H9 (cell line): Measurements from ENCODE around the gene DENND5B. TPM values are rescaled to one million over a fixed set of nuclear protein-coding genes. Genes with fewer than 3 reads are reported as not detected.

Experiments
- DNase-seq: peaks from one replicate; pipeline ENCODE4 v3.0.0-alpha.2; 2017
- H2AFZ ChIP-seq: one replicate; pipeline ENCODE4 v1.6.1; 2013; ENCODE audit warnings: mild to moderate bottlenecking, low read length, control low read depth, moderate library complexity
- H2AK5ac ChIP-seq: 2 replicates; pipeline ENCODE4 v1.6.1; 2013; ENCODE audit warnings: low read length, control low read depth, mixed read lengths; ENCODE audit not compliant: insufficient read length
- H2BK120ac ChIP-seq: one replicate; pipeline ENCODE4 v1.6.1; 2013; ENCODE audit warnings: low read depth, mild to moderate bottlenecking, low read length, control low read depth, inconsistent platforms; ENCODE audit not compliant: poor library complexity, severe bottlenecking
- H2BK12ac ChIP-seq: 2 replicates; pipeline ENCODE4 v1.6.1; 2013; ENCODE audit warnings: low read length, control low read depth, mixed read lengths, low read depth; ENCODE audit not compliant: insufficient read length
- H2BK15ac ChIP-seq: 2 replicates; pipeline ENCODE4 v1.6.1; 2013; ENCODE audit warnings: low read depth, low read length, control low read depth
- H2BK20ac ChIP-seq: one replicate; pipeline ENCODE4 v1.6.1; 2013; ENCODE audit warnings: low read depth, mild to moderate bottlenecking, low read length, control low read depth, inconsistent platforms; ENCODE audit not compliant: poor library complexity, severe bottlenecking
- H2BK5ac ChIP-seq: 2 replicates; pipeline ENCODE4 v1.6.1; 2013; ENCODE audit warnings: low read length, control low read depth, mixed read lengths; ENCODE audit not compliant: insufficient read length
- H3K14ac ChIP-seq: 2 replicates; pipeline ENCODE4 v1.6.1; 2013; ENCODE audit warnings: low read length, control low read depth; ENCODE audit not compliant: insufficient read depth
- H3K18ac ChIP-seq: 2 replicates; pipeline ENCODE4 v1.6.1; 2013; ENCODE audit warnings: low read depth, mild to moderate bottlenecking, mixed read lengths, low read length, control low read depth; ENCODE audit not compliant: insufficient read length
- H3K23ac ChIP-seq: 2 replicates; pipeline ENCODE4 v1.6.1; 2013; ENCODE audit warnings: low read length, control low read depth, mixed read lengths, low read depth; ENCODE audit not compliant: insufficient read length
- H3K23me2 ChIP-seq: 2 replicates; pipeline ENCODE4 v1.6.1; 2013; ENCODE audit warnings: low read depth, mild to moderate bottlenecking, mixed read lengths, low read length, control low read depth; ENCODE audit not compliant: insufficient read length, poor library complexity, severe bottlenecking
- H3K27ac ChIP-seq: 2 replicates; pipeline ENCODE4 v1.5.1; 2013; ENCODE audit warnings: low read length, control low read depth, mixed read lengths, low read depth; ENCODE audit not compliant: insufficient read length
- H3K27me3 ChIP-seq: 2 replicates; pipeline ENCODE4 v1.6.1; 2013; ENCODE audit warnings: low read length, control low read depth, inconsistent platforms; ENCODE audit not compliant: insufficient read depth
- H3K4ac ChIP-seq: 2 replicates; pipeline ENCODE4 v1.6.1; 2013; ENCODE audit warnings: low read depth, mild to moderate bottlenecking, control low read depth, inconsistent platforms, low read length, moderate library complexity
- H3K4me1 ChIP-seq: 2 replicates; pipeline ENCODE4 v1.6.1; 2013; ENCODE audit warnings: low read length, control low read depth, inconsistent platforms; ENCODE audit not compliant: insufficient read depth
- H3K4me2 ChIP-seq: 2 replicates; pipeline ENCODE4 v1.6.1; 2013; ENCODE audit warnings: low read length, control low read depth, mixed read lengths; ENCODE audit not compliant: insufficient read length, insufficient read depth
- H3K56ac ChIP-seq: 2 replicates; pipeline ENCODE4 v1.6.1; 2013; ENCODE audit warnings: low read depth, mild to moderate bottlenecking, mixed read lengths, low read length, control low read depth; ENCODE audit not compliant: insufficient read length
- H3K79me1 ChIP-seq: 2 replicates; pipeline ENCODE4 v1.6.1; 2013; ENCODE audit warnings: low read depth, mild to moderate bottlenecking, moderate library complexity, low read length, control low read depth, inconsistent platforms; ENCODE audit not compliant: insufficient read depth, poor library complexity, severe bottlenecking
- H3K79me2 ChIP-seq: 2 replicates; pipeline ENCODE4 v1.6.1; 2013; ENCODE audit warnings: low read length, control low read depth, inconsistent platforms; ENCODE audit not compliant: insufficient read depth
- H3K9ac ChIP-seq: 2 replicates; pipeline ENCODE4 v1.6.1; 2013; ENCODE audit warnings: low read length, control low read depth, mixed read lengths; ENCODE audit not compliant: insufficient read length; ENCODE audit errors: extremely low read depth
- H3K9me3 ChIP-seq: one replicate; pipeline ENCODE4 v1.6.1; 2013; ENCODE audit warnings: low read depth, low read length, inconsistent platforms; ENCODE audit not compliant: control insufficient read depth
- H3T11ph ChIP-seq: one replicate; pipeline ENCODE4 v1.6.1; 2013; ENCODE audit warnings: mild to moderate bottlenecking, low read length, control low read depth, inconsistent platforms
- H4K20me1 ChIP-seq: one replicate; pipeline ENCODE4 v1.6.1; 2013; ENCODE audit not compliant: control insufficient read depth, insufficient read length, insufficient read depth
- H4K5ac ChIP-seq: 2 replicates; pipeline ENCODE4 v1.6.1; 2013; ENCODE audit warnings: low read depth, mild to moderate bottlenecking, mixed read lengths, low read length, control low read depth; ENCODE audit not compliant: insufficient read length
- H4K8ac ChIP-seq: replicated peaks from 2 replicates; pipeline ENCODE4 v1.6.1; 2013; ENCODE audit warnings: low read length, control low read depth, mixed read lengths, low read depth; ENCODE audit not compliant: insufficient read length
- H4K91ac ChIP-seq: 2 replicates; pipeline ENCODE4 v1.6.1; 2013; ENCODE audit warnings: low read depth, mild to moderate bottlenecking, moderate library complexity, mixed read lengths, low read length, control low read depth; ENCODE audit not compliant: insufficient read length
- H3K27ac Mint-ChIP-seq, 3 experiments: 2 replicates in 2 of 3; 3 replicates in 1 of 3; pipeline ENCODE4 v1.8.0; 2020 to 2021; ENCODE audit warnings: mixed read lengths in 3 of 3, mild to moderate bottlenecking in 1 of 3, moderate library complexity in 1 of 3
- H3K27me3 Mint-ChIP-seq: 2 replicates; pipeline ENCODE4 v1.8.0; 2021; ENCODE audit warnings: low read depth, mild to moderate bottlenecking, moderate library complexity, mixed read lengths
- H3K36me3 Mint-ChIP-seq, 3 experiments: 2 replicates in 2 of 3; 3 replicates in 1 of 3; pipeline ENCODE4 v1.8.0; 2020 to 2021; ENCODE audit warnings: low read depth in 3 of 3, mixed read lengths in 3 of 3; ENCODE audit not compliant: insufficient read depth in 1 of 3
- H3K4me1 Mint-ChIP-seq, 2 experiments: 2 replicates each; pipeline ENCODE4 v1.8.0; 2020; ENCODE audit warnings: mixed read lengths in 2 of 2
- H3K4me3 Mint-ChIP-seq, 2 experiments: 2 replicates in 1 of 2; 3 replicates in 1 of 2; pipeline ENCODE4 v1.8.0; 2020 to 2021; ENCODE audit warnings: mild to moderate bottlenecking in 2 of 2, mixed read lengths in 2 of 2, moderate library complexity in 1 of 2
- H3K9me3 Mint-ChIP-seq, 2 experiments: 2 replicates in 1 of 2; 3 replicates in 1 of 2; pipeline ENCODE4 v1.8.0; 2020; ENCODE audit warnings: mild to moderate bottlenecking in 2 of 2, mixed read lengths in 2 of 2, moderate library complexity in 1 of 2
- WGBS: extraction: QIAGEN DNeasy Blood & Tissue Kit; methylation state at CpG from one replicate; pipeline ENCODE4 v1.1.7; 2013; ENCODE audit warnings: missing lambda C conversion rate, low lambda C conversion rate, mixed read lengths; ENCODE audit not compliant: insufficient read length; ENCODE audit errors: extremely low coverage; 5-methylcytosine and 5-hydroxymethylcytosine counted together
- total RNA-seq: library from RNA; stranded (reverse); gene quantifications from 2 replicates; pipeline ENCODE4 v1.2.1, GENCODE V29; 2021
- TF ChIP-seq, protein P1 (sequence below): fragments of 200-600 bp; sonication (generic); conservative IDR thresholded peaks from 3 replicates; pipeline ENCODE4 v1.8.0; 2021; ENCODE audit warnings: antibody characterized with exemption, mild to moderate bottlenecking

The DENND5B gene
- total RNA-seq, 1 experiment from 2014 or later = 13.4 TPM

DNA sequence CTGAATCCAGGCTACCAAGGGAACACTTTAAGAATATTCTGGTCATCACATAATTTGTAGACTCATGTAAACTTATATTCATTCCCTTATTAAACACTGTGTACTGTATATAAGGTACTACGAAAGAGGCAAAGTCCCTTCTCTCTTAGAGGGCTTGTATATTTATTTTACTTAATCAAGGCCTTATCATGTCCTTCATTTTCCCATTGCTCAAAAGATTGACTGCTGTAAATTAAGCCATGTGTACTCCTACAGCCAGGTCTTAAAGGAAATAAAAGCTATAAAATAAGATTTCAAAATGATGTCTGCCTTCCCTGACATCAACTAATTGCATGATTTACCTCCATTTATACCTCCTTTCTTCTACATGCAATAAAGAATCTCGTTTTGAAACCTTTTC, 5.0 kb downstream of the DENND5B start:
- 0 out of 2 replicates have a peak, but pooled peaks cover 2% of the 10 kb centered on the region for H3K79me2 ChIP-seq
- H2AK5ac ChIP-seq = no peak overlapping the region
- H3K27me3 ChIP-seq = no peaks in the 10 kb centered on the region
- Mint-ChIP-seq H3K27me3 (peaks cover 6% of the 10 kb centered on the region), H3K36me3 (peaks cover 0 to 6% (median 3%) of the 10 kb centered on the region in 3 experiments; a peak in 1 of 7 replicates), H3K27ac (no peak overlapping the region), H3K4me1 (peaks cover 22 to 33% of the 10 kb centered on the region in 2 experiments), H3K9me3 (no peaks in the 10 kb centered on the region), H3K4me3 (no peak overlapping the region)
- H2BK12ac ChIP-seq = no peak overlapping the region
- DNase-seq = no peak
- no peak overlapping the region for H3K18ac ChIP-seq
- no peak overlapping the region for H4K5ac ChIP-seq
- H2BK120ac ChIP-seq = no peak overlapping the region
- TF ChIP-seq, protein P1, sequence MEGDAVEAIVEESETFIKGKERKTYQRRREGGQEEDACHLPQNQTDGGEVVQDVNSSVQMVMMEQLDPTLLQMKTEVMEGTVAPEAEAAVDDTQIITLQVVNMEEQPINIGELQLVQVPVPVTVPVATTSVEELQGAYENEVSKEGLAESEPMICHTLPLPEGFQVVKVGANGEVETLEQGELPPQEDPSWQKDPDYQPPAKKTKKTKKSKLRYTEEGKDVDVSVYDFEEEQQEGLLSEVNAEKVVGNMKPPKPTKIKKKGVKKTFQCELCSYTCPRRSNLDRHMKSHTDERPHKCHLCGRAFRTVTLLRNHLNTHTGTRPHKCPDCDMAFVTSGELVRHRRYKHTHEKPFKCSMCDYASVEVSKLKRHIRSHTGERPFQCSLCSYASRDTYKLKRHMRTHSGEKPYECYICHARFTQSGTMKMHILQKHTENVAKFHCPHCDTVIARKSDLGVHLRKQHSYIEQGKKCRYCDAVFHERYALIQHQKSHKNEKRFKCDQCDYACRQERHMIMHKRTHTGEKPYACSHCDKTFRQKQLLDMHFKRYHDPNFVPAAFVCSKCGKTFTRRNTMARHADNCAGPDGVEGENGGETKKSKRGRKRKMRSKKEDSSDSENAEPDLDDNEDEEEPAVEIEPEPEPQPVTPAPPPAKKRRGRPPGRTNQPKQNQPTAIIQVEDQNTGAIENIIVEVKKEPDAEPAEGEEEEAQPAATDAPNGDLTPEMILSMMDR = no peak
- no peak overlapping the region for H2BK20ac ChIP-seq
- H3K79me1 ChIP-seq = peaks cover 3% of the 10 kb centered on the region
- no peak overlapping the region for H2BK5ac ChIP-seq
- H3K4ac ChIP-seq = no peak overlapping the region
- no peak overlapping the region for H3K14ac ChIP-seq
- no peak overlapping the region for H3K23ac ChIP-seq
- H3K27ac ChIP-seq = no peak overlapping the region
- no peaks in the 10 kb centered on the region for H4K20me1 ChIP-seq
- H3K4me1 ChIP-seq = no peaks in the 10 kb centered on the region
- no peak overlapping the region for H2BK15ac ChIP-seq
- no peak overlapping the region for H2AFZ ChIP-seq
- H3K9me3 ChIP-seq = no peaks in the 10 kb centered on the region
- no peak overlapping the region for H4K8ac ChIP-seq
- H3K56ac ChIP-seq = no peak overlapping the region
- no peak overlapping the region for H3K9ac ChIP-seq
- H3K4me2 ChIP-seq = no peak overlapping the region
- H3K23me2 ChIP-seq = peaks cover 3% of the 10 kb centered on the region
- WGBS = no CpG with 5 or more reads among the region's 2 CpGs
- no peak overlapping the region for H3T11ph ChIP-seq
- H4K91ac ChIP-seq = no peak overlapping the region
